ENCODE data around the gene KDM8.

DNA sequence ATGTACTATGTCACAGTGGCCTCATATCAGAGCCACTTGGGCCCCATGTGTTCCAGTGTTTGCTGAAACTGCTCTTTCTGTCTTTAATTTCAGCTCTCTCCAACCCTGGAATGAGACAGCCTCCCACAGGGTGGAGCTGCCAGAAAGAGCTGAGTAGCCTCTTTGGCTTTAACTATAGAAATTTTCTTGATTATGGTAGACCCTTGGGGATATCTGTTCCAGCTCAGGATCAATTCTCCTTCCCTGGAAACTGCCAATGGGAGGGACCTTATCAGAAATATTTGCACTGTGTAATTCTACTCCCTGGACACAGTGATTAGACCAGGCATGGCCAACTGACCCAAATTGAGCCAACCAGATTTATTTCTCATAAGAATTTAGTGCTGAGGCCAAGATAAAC is 39.0 kb upstream of the KDM8 start:
- no peak for TF ChIP-seq CTCF (IDR thresholded peaks at IDR 0.05; ENCODE audit: insufficient read depth, low read depth, low read length)
- TF ChIP-seq EZH2 (IDR thresholded peaks at IDR 0.05; ENCODE audit: insufficient read depth, low read length): no peak
